Breast epithelium (tissue), 4 donors: Measurements from ENCODE around the gene MMS22L. TPM values are rescaled to one million over a fixed set of nuclear protein-coding genes. Genes with fewer than 3 reads are reported as not detected.

Experiments
- DNase-seq, 2 donors: peaks; one replicate each; pipeline ENCODE4 v3.0.0-alpha.2; 2019; ENCODE audit warnings: low spot score in 2 of 2
- H3K27ac ChIP-seq, 2 donors: fragments of 200-600 bp; sonication (generic) in 1 of 2; one replicate each; pipeline ENCODE4 v1.5.1; 2016 to 2019; ENCODE audit warnings: mild to moderate bottlenecking in 1 of 2
- H3K27me3 ChIP-seq, 2 donors: fragments of 200-600 bp; sonication (generic) in 1 of 2; one replicate each; pipeline versions ENCODE4 v1.5.1 to v1.6.0; 2017 to 2019; ENCODE audit warnings: control low read depth in 1 of 2, mild to moderate bottlenecking in 1 of 2
- H3K36me3 ChIP-seq: fragments of 200-600 bp; one replicate; pipeline ENCODE4 v1.5.1; 2019
- H3K4me1 ChIP-seq, 2 donors: fragments of 200-600 bp; sonication (generic); one replicate each; pipeline ENCODE4 v1.5.1; 2016 to 2019; ENCODE audit warnings: control low read depth in 1 of 2
- H3K4me3 ChIP-seq, 3 donors: fragments of 200-600 bp; sonication (generic); 1 replicate in 2 of 3; 2 replicates in 1 of 3; pipeline ENCODE4 v1.5.1; 2016 to 2019; ENCODE audit warnings: mild to moderate bottlenecking in 3 of 3, moderate library complexity in 2 of 3
- H3K9me3 ChIP-seq, 2 donors: fragments of 200-600 bp; sonication (generic) in 1 of 2; one replicate each; pipeline ENCODE4 v1.5.1; 2016 to 2019; ENCODE audit warnings: control low read depth in 1 of 2
- CTCF ChIP-seq, 3 donors: fragments of 450-650 bp; IDR thresholded peaks; one replicate each; pipeline ENCODE4 v1.5.1; 2016 to 2017; ENCODE audit warnings: antibody characterized with exemption in 3 of 3, mild to moderate bottlenecking in 3 of 3, moderate library complexity in 3 of 3
- POLR2A ChIP-seq: fragments of 450-650 bp; IDR thresholded peaks from one replicate; pipeline ENCODE4 v1.6.1; 2016; ENCODE audit warnings: antibody characterized with exemption, mild to moderate bottlenecking, moderate library complexity
- POLR2AphosphoS5 ChIP-seq, 3 donors: sonication (generic); formaldehyde crosslinking; IDR thresholded peaks; one replicate each; pipeline ENCODE4 v1.6.1; 2017; ENCODE audit warnings: antibody characterized with exemption in 3 of 3
- intact Hi-C: fragments of 100-400 bp; cut with DNase I; formaldehyde crosslinking; loops from one replicate; pipeline ENCODE4 v1.15.1; 2023; ENCODE audit warnings: low total_unique reads
- total RNA-seq, 3 donors: library from RNA; depleted of rRNA; stranded (reverse); fragments of >200 nt; gene quantifications; one replicate each; pipeline ENCODE4 v1.1.0, GENCODE V29; 2016

The MMS22L gene
- total RNA-seq, 3 donors from 2014 or later = 5.4 to 16.2 (median 9.5) TPM

- TF ChIP-seq CTCF (IDR thresholded peaks at IDR 0.05) = no peak
- no peak for TF ChIP-seq POLR2AphosphoS5 (IDR thresholded peaks at IDR 0.05)
- TF ChIP-seq POLR2A = no peak
- Histone ChIP-seq H3K36me3 (no peaks in the 10 kb centered on the region), H3K27me3 (no peaks in the 10 kb centered on the region), H3K9me3 (no peaks in the 10 kb centered on the region), H3K27ac (no peak overlapping the region), H3K4me3 (no peak overlapping the region), H3K4me1 (no peaks in the 10 kb centered on the region)
- no peak for DNase-seq
- intact Hi-C loops = no loop called here
These were observed 84.9 kb downstream of the MMS22L start for GRCh38 chr6:97198046-97198565.

DNA sequence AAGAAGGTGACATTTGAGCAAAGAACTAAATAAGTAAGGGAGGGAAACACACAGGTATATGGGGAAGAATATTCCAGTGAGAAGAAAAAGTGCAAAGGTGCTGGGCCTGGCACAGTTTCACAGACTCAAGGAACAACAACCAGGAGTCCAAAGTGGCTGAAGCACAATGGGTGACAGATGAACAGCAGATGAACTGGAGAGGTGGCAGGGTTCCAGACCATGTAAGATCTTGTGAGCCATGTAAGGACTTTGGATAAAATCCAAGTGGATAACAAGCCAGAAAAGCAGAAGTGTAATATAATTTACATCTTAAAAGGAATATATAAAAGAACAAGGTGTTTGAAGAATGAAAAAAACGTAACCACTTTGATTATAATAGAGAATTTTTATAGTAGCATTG lies 87.9 kb downstream of the MMS22L start:
- Histone ChIP-seq H3K36me3 (no peaks in the 10 kb centered on the region), H3K4me1 (peaks cover 0 to 4% of the 10 kb centered on the region in 2 donors), H3K9me3 (no peaks in the 10 kb centered on the region), H3K27me3 (no peaks in the 10 kb centered on the region), H3K27ac (no peak overlapping the region), H3K4me3 (no peak overlapping the region)
- intact Hi-C loops = no loop called here
- no peak for DNase-seq
- TF ChIP-seq POLR2AphosphoS5 (IDR thresholded peaks at IDR 0.05) (no peak), CTCF (IDR thresholded peaks at IDR 0.05) (no peak), POLR2A (no peak)

DNA sequence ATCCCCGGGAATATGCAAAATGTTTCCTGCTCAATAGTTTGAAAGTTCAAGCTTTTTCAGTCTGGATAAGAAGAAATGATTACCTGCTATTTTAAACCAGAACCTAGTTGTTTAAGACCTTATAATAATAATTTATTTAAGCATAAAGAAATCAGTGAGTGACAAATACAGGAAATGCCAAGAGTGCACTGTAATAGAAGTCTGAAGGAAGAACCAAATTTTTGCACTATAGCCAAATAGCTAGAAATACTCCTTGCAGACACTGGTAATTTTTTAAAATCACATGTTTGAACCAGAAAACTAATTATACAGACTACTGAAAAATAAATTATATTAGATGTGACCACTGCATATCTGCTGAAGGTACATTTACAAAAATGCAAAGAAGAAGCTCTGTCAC lies 93.2 kb downstream of the MMS22L start:
- Histone ChIP-seq H3K4me1 (peaks cover 0 to 4% of the 10 kb centered on the region in 2 donors), H3K27me3 (no peaks in the 10 kb centered on the region), H3K4me3 (no peak overlapping the region), H3K9me3 (no peaks in the 10 kb centered on the region), H3K27ac (no peak overlapping the region), H3K36me3 (no peaks in the 10 kb centered on the region)
- intact Hi-C loops = no loop called here
- no peak for DNase-seq
- TF ChIP-seq POLR2A (no peak), POLR2AphosphoS5 (IDR thresholded peaks at IDR 0.05) (no peak), CTCF (IDR thresholded peaks at IDR 0.05) (no peak)

- TF ChIP-seq POLR2AphosphoS5 (IDR thresholded peaks at IDR 0.05) (no peak), POLR2A (no peak), CTCF (IDR thresholded peaks at IDR 0.05) (no peak)
- H3K9me3 ChIP-seq = no peaks in the 10 kb centered on the region
- no peaks in the 10 kb centered on the region for H3K27me3 ChIP-seq
- H3K36me3 ChIP-seq = no peaks in the 10 kb centered on the region
- H3K27ac ChIP-seq = no peak overlapping the region
- H3K4me3 ChIP-seq = no peak overlapping the region
- peaks cover 0 to 4% of the 10 kb centered on the region in 2 donors for H3K4me1 ChIP-seq
- intact Hi-C loops = no loop called here
- no peak for DNase-seq
These were observed 95.1 kb downstream of the MMS22L start for GRCh38 chr6:97187951-97188350.

DNA sequence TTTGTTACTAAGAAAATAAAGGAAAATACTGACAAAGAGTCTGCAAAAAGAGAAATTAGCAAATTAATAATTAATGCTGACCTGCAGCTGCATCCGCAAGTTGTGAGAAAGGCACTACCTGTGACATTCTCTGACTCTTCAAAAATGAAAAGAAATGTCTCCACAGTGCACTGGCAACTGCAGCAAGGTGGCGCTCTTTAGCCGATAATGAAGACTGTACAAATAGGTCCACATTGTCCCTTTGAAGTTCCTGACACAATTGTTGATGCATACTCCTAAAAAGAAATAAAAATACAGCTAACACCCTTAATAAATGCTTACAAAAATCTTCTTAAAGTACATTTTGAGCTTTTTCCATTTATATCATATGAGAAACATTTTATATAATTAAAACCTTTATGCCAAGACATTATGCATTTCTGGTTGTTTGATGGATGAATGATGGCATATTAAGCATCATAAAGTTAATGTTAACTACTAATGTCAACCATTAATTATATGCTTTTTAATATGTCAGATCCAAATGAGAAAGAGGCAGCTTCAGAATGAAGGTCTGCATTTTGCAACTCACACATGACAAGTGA lies 96.5 kb downstream of the MMS22L start:
- Histone ChIP-seq H3K36me3 (no peaks in the 10 kb centered on the region), H3K27me3 (no peaks in the 10 kb centered on the region), H3K9me3 (no peaks in the 10 kb centered on the region), H3K4me1 (peaks cover 0 to 4% of the 10 kb centered on the region in 2 donors), H3K27ac (no peak overlapping the region), H3K4me3 (no peak overlapping the region)
- DNase-seq = peak; percentile 20 to 56
- TF ChIP-seq POLR2AphosphoS5 (IDR thresholded peaks at IDR 0.05) = no peak
- peak in 2 of 3 donors; percentile 60 to 64 for TF ChIP-seq CTCF (IDR thresholded peaks at IDR 0.05)
- intact Hi-C loops = no loop called here
